ENCODE data around the gene CALB2.
"Not testable (repeated sequence)": the region's sequence is repeated elsewhere in the genome, so short reads cannot be mapped to it uniquely, and the experiment has no call there.

CALB2 gene

DNA sequence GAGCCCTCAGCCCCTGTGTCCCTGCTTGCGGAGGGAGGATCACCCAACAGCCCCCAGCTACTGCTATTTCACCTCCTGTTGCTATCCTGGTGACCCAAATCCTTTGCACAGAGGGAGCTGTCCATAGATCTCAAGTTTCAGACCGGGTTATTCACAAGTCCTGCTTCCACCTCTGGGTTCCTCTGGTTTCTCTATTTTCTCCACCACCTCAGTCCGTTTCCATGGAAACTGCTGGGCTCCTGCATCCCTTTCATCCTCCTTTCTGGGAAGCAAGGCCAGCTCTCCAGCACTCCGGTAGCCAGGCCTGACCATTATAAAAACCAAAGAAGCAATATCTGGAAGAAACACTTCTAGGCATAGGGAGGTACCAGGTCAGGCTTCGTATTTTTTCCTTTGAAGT is 4.8 kb upstream of the CALB2 start:
- H3K4me3 ChIP-seq (ENCODE audit: low read length) = no peak overlapping the region
- no peaks in the 10 kb centered on the region for H3K36me3 ChIP-seq (ENCODE audit: insufficient read depth, low read length)
- H3K9me3 ChIP-seq (replicated peaks; ENCODE audit: low read length) = no peaks in the 10 kb centered on the region
- peaks cover 37% of the 10 kb centered on the region for H3K27me3 ChIP-seq (ENCODE audit: control insufficient read depth, insufficient read depth, low read length)
- no peak overlapping the region for H3K9ac ChIP-seq (ENCODE audit: low read depth, low read length)
- no peak overlapping the region for H3K4me2 ChIP-seq (ENCODE audit: low read length)
- peaks cover 7% of the 10 kb centered on the region for H3K4me1 ChIP-seq (ENCODE audit: control insufficient read depth, insufficient read depth, low read length)

DNA sequence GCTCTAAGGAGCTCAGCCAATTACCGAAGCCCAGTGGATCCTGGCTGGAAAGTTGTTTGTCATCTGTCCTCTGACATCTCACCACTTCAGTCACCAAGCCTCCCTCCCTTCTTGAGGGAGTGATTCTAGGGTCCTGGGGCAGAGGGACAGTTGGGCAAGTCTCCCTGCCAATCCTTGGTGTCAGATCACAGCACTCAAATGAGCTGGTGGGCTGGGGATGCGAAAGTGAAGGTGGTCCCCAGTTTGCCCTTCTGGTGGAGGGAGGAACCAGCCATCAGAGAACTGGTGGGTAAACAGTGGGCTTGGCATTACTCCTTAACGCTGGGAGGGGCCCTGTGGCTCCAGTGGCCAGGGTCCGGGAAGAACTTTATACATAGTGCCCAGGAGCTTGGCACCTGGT is 4.4 kb upstream of the CALB2 start:
- H3K4me3 ChIP-seq (ENCODE audit: low read length) = no peak overlapping the region
- peaks cover 41% of the 10 kb centered on the region for H3K27me3 ChIP-seq (ENCODE audit: control insufficient read depth, insufficient read depth, low read length)
- H3K9ac ChIP-seq (ENCODE audit: low read depth, low read length) = no peak overlapping the region
- no peaks in the 10 kb centered on the region for H3K36me3 ChIP-seq (ENCODE audit: insufficient read depth, low read length)
- no peaks in the 10 kb centered on the region for H3K9me3 ChIP-seq (replicated peaks; ENCODE audit: low read length)
- H3K4me2 ChIP-seq (ENCODE audit: low read length) = no peak overlapping the region
- H3K4me1 ChIP-seq (ENCODE audit: control insufficient read depth, insufficient read depth, low read length) = peaks cover 9% of the 10 kb centered on the region

DNA sequence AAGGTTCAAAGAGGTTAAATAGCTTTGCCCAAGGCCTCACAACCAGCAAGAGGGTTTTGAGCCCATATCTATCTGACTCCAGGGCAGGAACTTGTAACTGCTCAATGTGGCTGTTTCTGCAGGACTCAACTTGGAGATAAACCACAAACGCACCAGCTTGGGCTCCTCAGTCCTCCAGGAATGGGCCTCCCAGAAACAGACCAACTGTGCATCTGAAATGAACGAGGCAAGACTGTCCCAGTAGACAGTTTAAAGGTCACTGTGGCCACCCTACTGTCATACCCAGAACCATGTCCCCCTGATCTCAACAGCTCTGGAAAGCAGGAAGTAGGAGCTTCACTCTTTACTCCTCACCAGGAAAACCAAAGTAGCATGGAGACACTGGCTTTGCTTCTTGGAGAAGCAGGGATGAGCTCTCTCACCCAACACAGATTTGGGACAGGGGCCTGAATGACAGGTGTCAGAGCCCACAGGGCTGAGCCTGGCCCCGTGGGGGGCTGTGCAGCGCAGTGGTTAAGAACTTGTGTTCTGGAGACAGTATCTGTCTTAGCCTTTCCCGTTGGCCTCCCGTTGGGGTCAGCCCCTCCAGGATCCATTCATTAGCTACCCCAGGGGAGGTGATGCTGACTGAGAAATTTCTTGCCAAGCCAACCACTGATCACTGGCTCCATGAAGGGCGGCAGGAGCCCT is 2.3 kb upstream of the CALB2 start:
- Histone ChIP-seq H3K36me3 (ENCODE audit: insufficient read depth, low read length) (no peaks in the 10 kb centered on the region), H3K4me3 (ENCODE audit: low read length) (no peak overlapping the region), H3K4me2 (ENCODE audit: low read length) (no peak overlapping the region), H3K9me3 (replicated peaks; ENCODE audit: low read length) (no peaks in the 10 kb centered on the region), H3K27me3 (ENCODE audit: control insufficient read depth, insufficient read depth, low read length) (peaks cover 49% of the 10 kb centered on the region), H3K9ac (ENCODE audit: low read depth, low read length) (no peak overlapping the region), H3K4me1 (ENCODE audit: control insufficient read depth, insufficient read depth, low read length) (peaks cover 12% of the 10 kb centered on the region)

DNA sequence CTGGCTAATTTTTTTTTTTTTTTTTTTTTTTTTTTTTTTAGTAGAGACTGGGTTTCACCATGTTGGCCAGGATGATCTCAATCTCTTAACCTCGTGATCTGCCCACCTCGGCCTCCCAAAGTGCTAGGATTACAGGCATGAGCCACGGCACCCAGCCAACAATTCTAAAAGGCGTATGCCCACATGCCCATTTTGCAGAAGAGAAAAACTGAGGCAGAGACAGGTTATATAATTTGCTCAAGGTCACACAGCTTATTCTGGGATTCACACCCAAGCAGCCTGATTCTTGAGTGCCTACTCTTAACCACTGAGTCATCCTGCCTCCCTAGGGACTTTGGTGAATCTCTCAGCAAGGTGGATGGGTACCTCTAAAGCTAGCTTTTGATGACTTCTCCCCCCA is 1.6 kb upstream of the CALB2 start:
- H3K4me3 ChIP-seq (ENCODE audit: low read length); H3K9ac ChIP-seq (ENCODE audit: low read depth, low read length); H3K4me2 ChIP-seq (ENCODE audit: low read length); H3K9me3 ChIP-seq (replicated peaks; ENCODE audit: low read length); H3K36me3 ChIP-seq (ENCODE audit: insufficient read depth, low read length): not testable (repeated sequence)
- Histone ChIP-seq H3K4me1 (ENCODE audit: control insufficient read depth, insufficient read depth, low read length) (peaks cover 12% of the 10 kb centered on the region), H3K27me3 (ENCODE audit: control insufficient read depth, insufficient read depth, low read length) (peaks cover 49% of the 10 kb centered on the region)

DNA sequence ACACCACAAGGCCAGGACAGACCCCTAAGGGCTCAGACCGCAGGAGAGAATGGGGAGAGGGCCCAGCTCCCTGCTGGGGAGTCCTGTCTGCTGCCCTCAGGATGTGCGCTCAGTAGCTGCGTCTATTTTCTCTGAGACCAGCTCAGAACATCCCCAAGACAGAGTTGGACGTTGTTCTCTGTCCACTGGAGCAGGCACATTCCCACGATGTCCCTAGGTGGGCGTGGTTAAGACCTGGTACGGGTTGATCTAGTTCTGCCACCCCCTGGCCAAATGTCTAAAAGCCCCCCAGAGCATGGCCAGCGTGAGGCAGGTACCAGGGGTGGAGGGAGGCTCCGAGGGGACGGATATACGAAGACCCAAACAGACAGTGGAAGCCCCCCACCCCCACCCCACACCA is 842 bp upstream of the CALB2 start:
- Histone ChIP-seq H3K9ac (ENCODE audit: low read depth, low read length) (no peak overlapping the region), H3K27me3 (ENCODE audit: control insufficient read depth, insufficient read depth, low read length) (peaks cover 47% of the 10 kb centered on the region), H3K4me1 (ENCODE audit: control insufficient read depth, insufficient read depth, low read length) (peaks cover 12% of the 10 kb centered on the region), H3K9me3 (replicated peaks; ENCODE audit: low read length) (no peaks in the 10 kb centered on the region), H3K4me3 (ENCODE audit: low read length) (no peak overlapping the region), H3K4me2 (ENCODE audit: low read length) (no peak overlapping the region), H3K36me3 (ENCODE audit: insufficient read depth, low read length) (no peaks in the 10 kb centered on the region)

DNA sequence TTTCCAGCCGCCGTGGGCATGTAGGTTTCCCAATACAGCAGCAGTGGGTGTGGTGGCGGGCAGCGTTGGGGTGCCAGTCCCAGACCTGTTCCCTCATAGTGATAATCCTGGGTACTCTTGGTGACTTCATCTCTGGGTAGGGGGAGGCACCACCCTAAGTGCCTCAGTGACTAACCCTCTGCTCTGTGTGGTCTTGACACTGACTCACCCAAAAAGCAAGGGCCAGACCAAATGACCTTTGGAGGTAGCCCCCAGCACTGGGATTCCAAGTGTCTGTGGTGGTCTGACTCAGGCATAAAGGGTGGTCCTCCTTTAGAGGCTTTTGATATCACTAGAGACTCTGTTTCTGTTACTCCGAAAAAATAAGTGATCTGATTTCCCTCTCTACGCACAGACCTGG is 908 bp downstream of the CALB2 start:
- Histone ChIP-seq H3K27me3 (ENCODE audit: control insufficient read depth, insufficient read depth, low read length) (peaks cover 40% of the 10 kb centered on the region), H3K4me1 (ENCODE audit: control insufficient read depth, insufficient read depth, low read length) (peaks cover 12% of the 10 kb centered on the region), H3K36me3 (ENCODE audit: insufficient read depth, low read length) (no peaks in the 10 kb centered on the region), H3K9me3 (replicated peaks; ENCODE audit: low read length) (no peaks in the 10 kb centered on the region), H3K4me2 (ENCODE audit: low read length) (no peak overlapping the region), H3K4me3 (ENCODE audit: low read length) (no peak overlapping the region), H3K9ac (ENCODE audit: low read depth, low read length) (no peak overlapping the region)

DNA sequence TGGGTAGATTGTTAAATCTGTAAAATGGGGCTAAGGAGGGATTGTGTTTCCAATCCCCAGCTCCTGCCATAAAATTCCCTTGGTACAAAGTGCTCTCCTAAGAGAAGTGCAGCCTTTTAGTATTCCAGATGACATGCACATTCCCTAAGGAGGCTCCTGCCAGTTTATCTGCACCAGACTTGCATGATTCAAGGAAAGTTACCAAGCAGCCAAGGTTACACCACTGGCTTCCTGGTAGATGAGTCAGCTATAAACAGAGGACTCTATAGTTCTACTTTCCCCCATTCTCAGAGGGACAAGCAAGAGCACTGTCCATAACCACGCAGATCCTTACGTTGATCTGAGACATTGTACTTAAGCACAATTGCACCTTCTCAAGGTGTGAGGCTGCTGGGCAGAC is 1.9 kb downstream of the CALB2 start:
- Histone ChIP-seq H3K4me1 (ENCODE audit: control insufficient read depth, insufficient read depth, low read length) (peaks cover 12% of the 10 kb centered on the region), H3K4me3 (ENCODE audit: low read length) (no peak overlapping the region), H3K9ac (ENCODE audit: low read depth, low read length) (no peak overlapping the region), H3K9me3 (replicated peaks; ENCODE audit: low read length) (no peaks in the 10 kb centered on the region), H3K36me3 (ENCODE audit: insufficient read depth, low read length) (no peaks in the 10 kb centered on the region), H3K4me2 (ENCODE audit: low read length) (no peak overlapping the region), H3K27me3 (ENCODE audit: control insufficient read depth, insufficient read depth, low read length) (peaks cover 44% of the 10 kb centered on the region)

DNA sequence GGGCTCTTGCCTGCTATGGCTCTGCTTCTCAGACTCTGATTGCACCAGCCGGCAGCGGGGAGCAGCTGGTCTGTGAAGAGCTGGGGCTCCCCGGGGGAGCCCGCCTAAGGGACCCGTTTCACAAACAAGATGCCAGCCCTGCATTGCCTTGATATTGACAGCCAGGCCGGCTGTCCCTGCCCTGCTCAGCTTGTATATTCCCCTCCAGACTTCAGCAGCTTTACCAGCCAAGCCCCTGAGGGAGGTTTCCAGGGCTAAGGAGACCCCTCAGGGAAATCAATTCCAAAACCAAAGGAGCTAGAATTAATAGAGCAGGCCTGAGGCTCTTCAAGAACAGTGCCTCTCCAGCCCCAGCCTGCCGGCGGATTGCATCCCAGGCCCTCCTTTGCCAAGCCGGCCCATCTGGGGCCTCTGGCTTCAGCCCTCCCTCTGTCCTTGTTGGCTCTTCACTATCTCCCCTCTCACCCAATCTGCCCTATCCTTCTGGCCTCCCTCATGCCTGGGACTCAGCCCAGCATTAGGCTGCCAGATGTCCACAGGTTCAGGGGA is 5.7 kb downstream of the CALB2 start:
- peaks cover 35% of the 10 kb centered on the region for H3K27me3 ChIP-seq (ENCODE audit: control insufficient read depth, insufficient read depth, low read length)
- no peak overlapping the region for H3K9ac ChIP-seq (ENCODE audit: low read depth, low read length)
- H3K36me3 ChIP-seq (ENCODE audit: insufficient read depth, low read length) = no peaks in the 10 kb centered on the region
- H3K9me3 ChIP-seq (replicated peaks; ENCODE audit: low read length) = no peaks in the 10 kb centered on the region
- H3K4me1 ChIP-seq (ENCODE audit: control insufficient read depth, insufficient read depth, low read length) = peaks cover 3% of the 10 kb centered on the region
- H3K4me2 ChIP-seq (ENCODE audit: low read length) = no peak overlapping the region
- H3K4me3 ChIP-seq (ENCODE audit: low read length) = no peak overlapping the region

DNA sequence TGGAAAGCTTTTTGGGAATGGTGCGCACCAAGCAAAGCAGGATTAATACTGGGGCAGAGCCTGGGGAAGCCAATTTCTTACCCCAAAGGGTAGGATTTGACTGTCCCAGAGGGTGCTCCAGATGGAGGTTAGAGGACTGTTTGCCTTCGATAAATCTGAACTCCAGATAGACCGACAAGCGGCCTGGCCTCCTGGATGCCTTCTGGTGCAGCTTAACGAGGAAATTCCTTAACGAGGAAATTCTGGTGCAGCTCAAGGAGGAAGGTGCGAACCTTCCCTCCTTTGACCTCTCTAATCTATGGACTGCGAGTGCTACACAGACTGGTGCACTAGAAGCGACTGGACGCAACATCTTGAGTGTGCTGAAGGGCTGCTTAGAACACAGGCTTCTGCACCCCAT is 6.5 kb downstream of the CALB2 start:
- Histone ChIP-seq H3K4me2 (ENCODE audit: low read length) (no peak overlapping the region), H3K4me3 (ENCODE audit: low read length) (no peak overlapping the region), H3K9me3 (replicated peaks; ENCODE audit: low read length) (no peaks in the 10 kb centered on the region), H3K36me3 (ENCODE audit: insufficient read depth, low read length) (no peaks in the 10 kb centered on the region), H3K9ac (ENCODE audit: low read depth, low read length) (no peak overlapping the region), H3K4me1 (ENCODE audit: control insufficient read depth, insufficient read depth, low read length) (peaks cover 3% of the 10 kb centered on the region), H3K27me3 (ENCODE audit: control insufficient read depth, insufficient read depth, low read length) (peaks cover 39% of the 10 kb centered on the region)

DNA sequence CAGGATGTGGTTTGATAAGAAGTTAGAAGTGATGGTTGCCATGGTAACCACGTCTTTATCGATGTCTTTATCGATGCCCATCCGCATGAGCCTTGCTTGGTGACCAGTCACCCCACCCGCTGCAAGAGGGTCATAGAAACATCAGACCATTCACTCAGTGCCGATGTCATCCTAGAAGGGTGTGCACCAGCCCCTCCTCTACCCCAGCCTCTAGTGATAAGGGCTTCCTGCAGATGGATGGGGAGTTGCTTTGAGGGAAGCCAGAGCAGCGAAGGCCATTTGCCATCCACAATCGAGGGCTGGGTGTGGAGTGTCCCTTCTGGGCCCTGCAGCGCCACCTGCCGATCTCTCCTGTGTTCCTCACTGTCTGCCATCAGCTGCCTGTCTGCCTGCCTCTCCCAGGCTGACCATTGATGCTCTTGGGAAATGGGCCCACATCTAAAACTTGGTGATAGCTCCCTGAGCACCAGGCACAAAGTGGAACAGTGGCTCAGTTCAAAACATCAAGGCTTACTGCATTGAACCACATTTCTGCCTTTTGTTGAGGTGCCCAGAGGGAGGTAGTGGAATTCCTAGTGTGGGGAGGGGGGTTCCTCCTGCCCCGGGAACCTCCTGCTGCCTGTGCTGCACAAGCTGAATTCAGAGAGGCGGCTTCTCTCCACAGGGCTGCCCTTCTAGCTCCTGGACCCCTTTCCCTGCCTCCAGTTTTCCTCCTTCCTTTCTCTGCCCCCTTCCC is 8.9 kb downstream of the CALB2 start:
- Histone ChIP-seq H3K27me3 (ENCODE audit: control insufficient read depth, insufficient read depth, low read length) (peaks cover 44% of the 10 kb centered on the region), H3K4me2 (ENCODE audit: low read length) (no peak overlapping the region), H3K36me3 (ENCODE audit: insufficient read depth, low read length) (no peaks in the 10 kb centered on the region), H3K9me3 (replicated peaks; ENCODE audit: low read length) (no peaks in the 10 kb centered on the region), H3K4me1 (ENCODE audit: control insufficient read depth, insufficient read depth, low read length) (no peaks in the 10 kb centered on the region), H3K4me3 (ENCODE audit: low read length) (no peak overlapping the region), H3K9ac (ENCODE audit: low read depth, low read length) (no peak overlapping the region)

DNA sequence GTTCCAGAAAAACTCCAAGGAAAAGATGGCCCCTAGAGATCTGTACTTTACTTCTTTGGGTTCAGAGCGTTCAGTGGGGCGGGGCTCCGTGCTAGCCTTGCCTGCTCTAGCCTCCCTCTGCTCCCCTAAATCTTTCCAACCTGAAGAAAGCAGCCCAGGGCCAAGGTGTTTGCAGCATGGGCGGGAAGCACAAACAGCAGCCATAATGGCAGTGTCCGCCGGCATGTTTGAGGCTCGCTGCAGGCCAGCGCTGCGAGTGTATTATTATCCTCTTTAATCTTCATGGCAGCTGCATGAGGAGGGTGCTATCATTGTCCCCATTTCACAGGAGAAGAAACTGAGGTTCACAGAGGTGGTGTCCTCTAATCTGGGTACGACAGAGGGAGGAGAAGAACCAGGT is 10.4 kb downstream of the CALB2 start:
- Histone ChIP-seq H3K36me3 (ENCODE audit: insufficient read depth, low read length) (no peaks in the 10 kb centered on the region), H3K9ac (ENCODE audit: low read depth, low read length) (no peak overlapping the region), H3K27me3 (ENCODE audit: control insufficient read depth, insufficient read depth, low read length) (peaks cover 44% of the 10 kb centered on the region), H3K9me3 (replicated peaks; ENCODE audit: low read length) (no peaks in the 10 kb centered on the region), H3K4me3 (ENCODE audit: low read length) (no peak overlapping the region), H3K4me2 (ENCODE audit: low read length) (no peak overlapping the region), H3K4me1 (ENCODE audit: control insufficient read depth, insufficient read depth, low read length) (no peaks in the 10 kb centered on the region)

DNA sequence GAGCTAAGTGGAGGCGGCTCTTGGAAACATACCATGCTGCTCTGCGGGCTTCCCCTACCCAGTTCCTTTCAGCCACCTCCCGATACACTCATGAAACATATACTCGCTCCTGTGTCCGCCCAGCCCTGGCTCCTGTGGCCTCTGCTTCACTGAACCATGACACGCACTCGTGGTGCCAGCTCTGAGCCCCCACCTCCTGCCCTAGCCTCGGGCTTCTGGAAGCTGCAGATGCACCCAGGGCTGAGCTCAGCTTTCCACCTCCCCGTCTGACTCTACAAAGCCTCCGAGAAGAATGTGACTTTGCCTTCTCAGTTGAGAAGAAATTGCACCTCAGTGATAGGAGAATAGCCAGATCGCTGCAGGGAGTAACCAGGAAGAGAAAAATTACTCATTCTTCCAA is 11.0 kb downstream of the CALB2 start:
- H3K4me2 ChIP-seq (ENCODE audit: low read length) = no peak overlapping the region
- no peak overlapping the region for H3K9ac ChIP-seq (ENCODE audit: low read depth, low read length)
- peaks cover 42% of the 10 kb centered on the region for H3K27me3 ChIP-seq (ENCODE audit: control insufficient read depth, insufficient read depth, low read length)
- H3K9me3 ChIP-seq (replicated peaks; ENCODE audit: low read length) = no peaks in the 10 kb centered on the region
- H3K36me3 ChIP-seq (ENCODE audit: insufficient read depth, low read length) = no peaks in the 10 kb centered on the region
- H3K4me1 ChIP-seq (ENCODE audit: control insufficient read depth, insufficient read depth, low read length) = no peaks in the 10 kb centered on the region
- no peak overlapping the region for H3K4me3 ChIP-seq (ENCODE audit: low read length)
